Liver (tissue), 9 donors: ENCODE measurements around the gene GALNTL6. TPM values are rescaled to one million over a fixed set of nuclear protein-coding genes. Genes with fewer than 3 reads are reported as not detected.

Experiments used
- DNase-seq: peaks from one replicate; pipeline ENCODE4 v3.0.0-alpha.2; 2017; ENCODE audit warnings: low spot score
- H3K27ac ChIP-seq, 2 donors: one replicate each; pipeline ENCODE4 v1.7.0; 2013; ENCODE audit warnings: inconsistent platforms in 2 of 2, low read length in 2 of 2, control low read depth in 1 of 2, low read depth in 1 of 2, mild to moderate bottlenecking in 1 of 2
- H3K27me3 ChIP-seq, 4 donors: one replicate each; pipeline versions ENCODE4 v1.6.1 to v1.7.0; 2013; ENCODE audit warnings: low read length in 3 of 4, inconsistent platforms in 1 of 4, mild to moderate bottlenecking in 1 of 4, moderate library complexity in 1 of 4; ENCODE audit not compliant: control insufficient read depth in 4 of 4, insufficient read depth in 4 of 4
- H3K36me3 ChIP-seq, 4 donors: one replicate each; pipeline versions ENCODE4 v1.6.1 to v1.7.0; 2013; ENCODE audit warnings: low read length in 3 of 4, mild to moderate bottlenecking in 3 of 4, low read depth in 1 of 4, moderate library complexity in 1 of 4; ENCODE audit not compliant: control insufficient read depth in 4 of 4, insufficient read depth in 3 of 4
- H3K4me1 ChIP-seq, 4 donors: one replicate each; pipeline versions ENCODE4 v1.6.1 to v1.7.0; 2013; ENCODE audit warnings: low read length in 3 of 4, mild to moderate bottlenecking in 3 of 4, moderate library complexity in 1 of 4; ENCODE audit not compliant: control insufficient read depth in 4 of 4, insufficient read depth in 4 of 4
- H3K4me3 ChIP-seq, 3 donors: one replicate each; pipeline versions ENCODE4 v1.6.1 to v1.7.0; 2013; ENCODE audit warnings: low read length in 3 of 3, control low read depth in 1 of 3, low read depth in 1 of 3, mild to moderate bottlenecking in 1 of 3
- H3K9ac ChIP-seq, 2 donors: one replicate each; pipeline ENCODE4 v1.7.0; 2013; ENCODE audit warnings: low read length in 2 of 2, mild to moderate bottlenecking in 2 of 2, moderate library complexity in 2 of 2, control low read depth in 1 of 2, low read depth in 1 of 2
- H3K9me3 ChIP-seq, 4 donors: one replicate each; pipeline versions ENCODE4 v1.6.1 to v1.7.0; 2013; ENCODE audit warnings: low read length in 3 of 4; ENCODE audit not compliant: control insufficient read depth in 4 of 4
- ATF3 ChIP-seq: IDR thresholded peaks from 2 replicates; pipeline ENCODE4 v1.6.1; 2016; ENCODE audit warnings: antibody characterized with exemption
- EGR1 ChIP-seq, 2 donors: IDR thresholded peaks; 2 replicates each; pipeline ENCODE4 v1.6.1; 2016 to 2018; ENCODE audit warnings: antibody characterized with exemption in 2 of 2, low read depth in 2 of 2
- FOXA1 ChIP-seq: IDR thresholded peaks from 2 replicates; pipeline ENCODE4 v1.6.1; 2016; ENCODE audit warnings: antibody characterized with exemption
- GABPA ChIP-seq, 2 donors: IDR thresholded peaks in 1 of 2; conservative IDR thresholded peaks in 1 of 2; 2 replicates each; pipeline ENCODE4 v1.6.1; 2016; ENCODE audit warnings: antibody characterized with exemption in 2 of 2, mild to moderate bottlenecking in 1 of 2, moderate library complexity in 1 of 2
- HNF4A ChIP-seq, 2 donors: conservative IDR thresholded peaks; 2 replicates each; pipeline ENCODE4 v1.6.1; 2016; ENCODE audit warnings: antibody characterized with exemption in 2 of 2, mild to moderate bottlenecking in 2 of 2
- HNF4G ChIP-seq: IDR thresholded peaks from 2 replicates; pipeline ENCODE4 v1.6.1; 2016; ENCODE audit warnings: antibody characterized with exemption
- JUND ChIP-seq, 2 donors: IDR thresholded peaks; 2 replicates each; pipeline ENCODE4 v1.6.1; 2016; ENCODE audit warnings: antibody characterized with exemption in 2 of 2
- MAX ChIP-seq: IDR thresholded peaks from 2 replicates; pipeline ENCODE4 v1.6.1; 2016; ENCODE audit warnings: antibody characterized with exemption
- NR2F2 ChIP-seq: IDR thresholded peaks from 2 replicates; pipeline ENCODE4 v1.6.1; 2016; ENCODE audit warnings: antibody characterized with exemption
- RAD21 ChIP-seq, 2 donors: IDR thresholded peaks; 2 replicates each; pipeline ENCODE4 v1.6.1; 2016; ENCODE audit warnings: antibody characterized with exemption in 2 of 2, mild to moderate bottlenecking in 2 of 2
- RXRA ChIP-seq, 2 donors: IDR thresholded peaks; 2 replicates each; pipeline ENCODE4 v1.6.1; 2017 to 2018; ENCODE audit warnings: antibody characterized with exemption in 2 of 2, mild to moderate bottlenecking in 1 of 2
- SP1 ChIP-seq: IDR thresholded peaks from 2 replicates; pipeline ENCODE4 v1.6.1; 2018; ENCODE audit warnings: antibody characterized with exemption, mild to moderate bottlenecking
- TAF1 ChIP-seq: conservative IDR thresholded peaks from 2 replicates; pipeline ENCODE4 v1.6.1; 2016; ENCODE audit warnings: antibody characterized with exemption, mild to moderate bottlenecking
- YY1 ChIP-seq: IDR thresholded peaks from 2 replicates; pipeline ENCODE4 v1.6.1; 2016; ENCODE audit warnings: antibody characterized with exemption, mild to moderate bottlenecking
- WGBS: extraction: QIAGEN DNeasy Blood & Tissue Kit; methylation state at CpG from one replicate; pipeline ENCODE4 v1.1.7; 2013; 5-methylcytosine and 5-hydroxymethylcytosine counted together
- polyA plus RNA-seq, 2 donors: library from polyadenylated mRNA; stranded (reverse) in 1 of 2; unstranded in 1 of 2; fragments of 200-250 nt in 1 of 2; fragments of >200 nt in 1 of 2; fragmentation: Nextera tagmentation in 1 of 2; extraction: Ambion mirVana in 1 of 2; gene quantifications; one replicate each; pipeline versions ENCODE4 v1.2.1 to v1.2.3, GENCODE V29; 2013 to 2015
- total RNA-seq, 2 donors: library from RNA; depleted of rRNA; stranded (reverse); fragments of >200 nt; gene quantifications; one replicate each; pipeline ENCODE4 v1.2.3, GENCODE V29; 2014
- TF ChIP-seq, protein P1 (sequence below): fragments of 150-350 bp; IDR thresholded peaks from 2 replicates; pipeline ENCODE4 v1.5.1; 2017; ENCODE audit warnings: improper control_type of control experiment, low read depth, low read length; ENCODE audit not compliant: missing input control
- TF ChIP-seq, protein P2 (sequence below): IDR thresholded peaks from 2 replicates; pipeline ENCODE4 v1.6.1; 2016; ENCODE audit warnings: antibody characterized with exemption
- donor health status: healthy.
- donor health status: healthy.
- donor health status: healthy.
- donor health status: healthy.
- donor health status: healthy.

Gene GALNTL6
- total and polyA plus RNA-seq, 4 donors: 0.06 to 0.08 TPM; not detected in 2

DNA sequence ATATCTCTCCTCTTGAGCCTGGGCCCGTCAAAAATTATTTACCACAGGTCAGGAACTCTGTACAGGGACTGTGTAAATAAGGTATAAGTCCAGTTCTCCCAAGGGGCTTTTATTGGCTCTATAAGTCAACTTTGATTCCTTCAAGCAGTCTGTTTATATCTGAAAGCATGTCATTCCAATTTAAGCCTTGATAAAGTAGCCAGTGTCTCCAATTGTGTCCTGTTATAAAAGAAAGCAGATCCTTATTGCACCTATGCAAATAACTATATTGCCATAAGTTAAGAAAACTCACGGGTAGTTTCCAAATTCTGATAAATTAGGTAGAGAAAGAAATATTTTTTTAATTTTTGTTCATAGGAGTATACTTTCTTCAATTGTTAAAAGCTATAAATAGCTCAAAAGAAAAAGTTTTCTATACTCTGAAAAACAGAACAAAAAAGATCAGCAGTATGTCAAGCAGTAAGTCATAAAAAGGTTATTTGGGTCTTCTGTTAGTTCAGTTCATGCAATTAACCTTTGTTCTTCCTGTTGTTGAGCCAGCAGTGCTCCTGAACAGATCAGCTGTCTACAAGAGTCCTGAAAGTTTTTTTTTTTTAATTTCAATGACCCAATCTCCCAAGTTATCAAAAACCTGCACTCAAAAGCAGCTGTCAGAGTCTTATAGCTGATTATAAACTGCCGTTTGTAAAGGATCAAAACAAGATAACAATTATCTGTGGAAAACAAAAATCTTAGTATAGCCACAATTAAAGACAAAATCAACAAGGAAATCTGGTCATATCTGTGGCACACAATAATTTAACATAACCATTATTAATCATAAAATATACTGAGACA is 1177.0 kb downstream of the GALNTL6 start:
- H3K4me3 ChIP-seq: no peak overlapping the region
- no peak overlapping the region for H3K27ac ChIP-seq
- no peak for DNase-seq
- peak; percentile 38 to 51 for TF ChIP-seq RXRA (IDR thresholded peaks at IDR 0.05)
- no peak for TF ChIP-seq YY1
- TF ChIP-seq HNF4A (conservative IDR thresholded peaks at IDR 0.05): peak; percentile 51 to 57
- TF ChIP-seq SP1: peak; percentile 46
- no peak overlapping the region for H3K9ac ChIP-seq
- peaks cover 0 to 1% (median 0%) of the 10 kb centered on the region in 4 donors for H3K9me3 ChIP-seq
- H3K36me3 ChIP-seq: no peaks in the 10 kb centered on the region
- no peaks in the 10 kb centered on the region for H3K27me3 ChIP-seq
- H3K4me1 ChIP-seq: no peaks in the 10 kb centered on the region
- 37% methylated on average over 3 of the region's 3 CpGs for WGBS

GRCh38 chr4:172992648-172993378 is 1179.6 kb downstream of the GALNTL6 start:
- no peaks in the 10 kb centered on the region for H3K27me3 ChIP-seq
- H3K4me3 ChIP-seq: no peak overlapping the region
- no peak overlapping the region for H3K27ac ChIP-seq
- H3K9me3 ChIP-seq: peaks cover 0 to 1% (median 0%) of the 10 kb centered on the region in 4 donors
- WGBS: 55% methylated on average over 5 of the region's 5 CpGs
- no peak overlapping the region for H3K9ac ChIP-seq
- DNase-seq: no peak
- no peaks in the 10 kb centered on the region for H3K36me3 ChIP-seq
- H3K4me1 ChIP-seq: no peaks in the 10 kb centered on the region
- no peak for TF ChIP-seq GABPA (IDR thresholded peaks at IDR 0.05 in 1 of 2, conservative IDR thresholded peaks at IDR 0.05 in 1 of 2)
- TF ChIP-seq NR2F2: no peak
- no peak for TF ChIP-seq RXRA (IDR thresholded peaks at IDR 0.05)
- TF ChIP-seq, protein P1, sequence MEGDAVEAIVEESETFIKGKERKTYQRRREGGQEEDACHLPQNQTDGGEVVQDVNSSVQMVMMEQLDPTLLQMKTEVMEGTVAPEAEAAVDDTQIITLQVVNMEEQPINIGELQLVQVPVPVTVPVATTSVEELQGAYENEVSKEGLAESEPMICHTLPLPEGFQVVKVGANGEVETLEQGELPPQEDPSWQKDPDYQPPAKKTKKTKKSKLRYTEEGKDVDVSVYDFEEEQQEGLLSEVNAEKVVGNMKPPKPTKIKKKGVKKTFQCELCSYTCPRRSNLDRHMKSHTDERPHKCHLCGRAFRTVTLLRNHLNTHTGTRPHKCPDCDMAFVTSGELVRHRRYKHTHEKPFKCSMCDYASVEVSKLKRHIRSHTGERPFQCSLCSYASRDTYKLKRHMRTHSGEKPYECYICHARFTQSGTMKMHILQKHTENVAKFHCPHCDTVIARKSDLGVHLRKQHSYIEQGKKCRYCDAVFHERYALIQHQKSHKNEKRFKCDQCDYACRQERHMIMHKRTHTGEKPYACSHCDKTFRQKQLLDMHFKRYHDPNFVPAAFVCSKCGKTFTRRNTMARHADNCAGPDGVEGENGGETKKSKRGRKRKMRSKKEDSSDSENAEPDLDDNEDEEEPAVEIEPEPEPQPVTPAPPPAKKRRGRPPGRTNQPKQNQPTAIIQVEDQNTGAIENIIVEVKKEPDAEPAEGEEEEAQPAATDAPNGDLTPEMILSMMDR: no peak
- no peak for TF ChIP-seq HNF4G
- no peak for TF ChIP-seq ATF3
- no peak for TF ChIP-seq RAD21 (IDR thresholded peaks at IDR 0.05)
- TF ChIP-seq MAX: no peak

DNA sequence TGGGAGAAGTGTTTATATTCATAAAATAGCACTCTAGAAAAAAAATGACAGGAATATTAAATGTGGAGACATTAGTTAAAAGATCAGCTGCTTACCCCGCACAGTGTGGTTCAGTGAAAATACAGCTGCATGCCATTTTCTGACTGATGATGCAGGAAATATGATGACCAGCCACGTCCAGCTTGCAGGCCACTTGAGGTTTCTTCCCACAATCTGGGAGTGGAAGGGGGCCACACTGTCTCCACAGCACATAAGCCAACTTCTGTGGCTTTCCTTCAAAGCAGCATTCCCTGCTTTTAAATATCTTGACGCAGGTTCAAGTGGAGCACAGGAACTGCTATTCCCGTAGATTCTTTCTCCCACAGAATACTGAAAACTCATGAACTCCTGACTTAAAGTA is 1182.0 kb downstream of the GALNTL6 start:
- no peak overlapping the region for H3K9ac ChIP-seq
- TF ChIP-seq HNF4A (conservative IDR thresholded peaks at IDR 0.05) (no peak), RXRA (IDR thresholded peaks at IDR 0.05) (no peak), FOXA1 (no peak), YY1 (no peak), NR2F2 (no peak), ATF3 (no peak), JUND (IDR thresholded peaks at IDR 0.05) (no peak), TAF1 (no peak), EGR1 (IDR thresholded peaks at IDR 0.05; ENCODE audit: low read depth in 2 of 2) (no peak), GABPA (IDR thresholded peaks at IDR 0.05 in 1 of 2, conservative IDR thresholded peaks at IDR 0.05 in 1 of 2) (no peak)
- TF ChIP-seq, protein P2, sequence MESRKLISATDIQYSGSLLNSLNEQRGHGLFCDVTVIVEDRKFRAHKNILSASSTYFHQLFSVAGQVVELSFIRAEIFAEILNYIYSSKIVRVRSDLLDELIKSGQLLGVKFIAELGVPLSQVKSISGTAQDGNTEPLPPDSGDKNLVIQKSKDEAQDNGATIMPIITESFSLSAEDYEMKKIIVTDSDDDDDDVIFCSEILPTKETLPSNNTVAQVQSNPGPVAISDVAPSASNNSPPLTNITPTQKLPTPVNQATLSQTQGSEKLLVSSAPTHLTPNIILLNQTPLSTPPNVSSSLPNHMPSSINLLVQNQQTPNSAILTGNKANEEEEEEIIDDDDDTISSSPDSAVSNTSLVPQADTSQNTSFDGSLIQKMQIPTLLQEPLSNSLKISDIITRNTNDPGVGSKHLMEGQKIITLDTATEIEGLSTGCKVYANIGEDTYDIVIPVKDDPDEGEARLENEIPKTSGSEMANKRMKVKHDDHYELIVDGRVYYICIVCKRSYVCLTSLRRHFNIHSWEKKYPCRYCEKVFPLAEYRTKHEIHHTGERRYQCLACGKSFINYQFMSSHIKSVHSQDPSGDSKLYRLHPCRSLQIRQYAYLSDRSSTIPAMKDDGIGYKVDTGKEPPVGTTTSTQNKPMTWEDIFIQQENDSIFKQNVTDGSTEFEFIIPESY: no peak
- TF ChIP-seq, protein P1: no peak
- no peaks in the 10 kb centered on the region for H3K9me3 ChIP-seq
- no peak overlapping the region for H3K27ac ChIP-seq
- H3K4me3 ChIP-seq: no peak overlapping the region
- no peak for DNase-seq
- H3K36me3 ChIP-seq: no peaks in the 10 kb centered on the region
- H3K4me1 ChIP-seq: no peaks in the 10 kb centered on the region
- no peaks in the 10 kb centered on the region for H3K27me3 ChIP-seq
- 88% methylated on average over 4 of the region's 4 CpGs for WGBS
